ENCODE data around the gene TIA1. TPM values are rescaled to one million over a fixed set of nuclear protein-coding genes. Genes with fewer than 3 reads are reported as not detected.
"Not testable (repeated sequence)": the region's sequence is repeated elsewhere in the genome, so short reads cannot be mapped to it uniquely, and the experiment has no call there.

TIA1 gene
- total RNA-seq, 1 donor from 2014 or later: 94.8 TPM

DNA sequence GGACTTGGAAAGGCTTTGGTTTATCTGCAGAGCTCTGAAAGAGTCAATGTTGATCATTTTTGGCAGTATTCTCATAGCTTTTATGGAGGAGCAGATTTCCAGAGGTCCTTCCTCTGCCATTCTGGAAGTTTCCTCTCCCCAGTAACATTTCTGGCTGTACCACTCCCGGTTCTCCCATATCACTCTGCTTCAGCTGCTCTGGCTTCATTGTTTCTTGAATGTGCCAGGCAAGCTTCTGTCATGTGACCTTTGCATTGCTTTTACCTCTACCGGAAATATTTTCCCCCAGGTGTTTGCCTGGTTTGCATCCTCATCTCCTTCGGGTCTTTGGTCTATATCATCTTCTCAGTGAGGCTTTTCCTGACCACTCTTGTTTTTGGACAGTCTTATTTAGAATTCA, 21.9 kb upstream of the TIA1 start:
- Mint-ChIP-seq H3K9me3 (ENCODE audit: low read depth) (no peaks in the 10 kb centered on the region), H3K4me3 (ENCODE audit: unreplicated experiment) (no peak overlapping the region), H3K27me3 (ENCODE audit: low read depth) (no peaks in the 10 kb centered on the region), H3K27ac (ENCODE audit: unreplicated experiment) (no peak overlapping the region), H3K4me1 (ENCODE audit: low read depth) (no peaks in the 10 kb centered on the region), H3K36me3 (ENCODE audit: low read depth) (peaks cover 26% of the 10 kb centered on the region)
- TF ChIP-seq, protein P1, sequence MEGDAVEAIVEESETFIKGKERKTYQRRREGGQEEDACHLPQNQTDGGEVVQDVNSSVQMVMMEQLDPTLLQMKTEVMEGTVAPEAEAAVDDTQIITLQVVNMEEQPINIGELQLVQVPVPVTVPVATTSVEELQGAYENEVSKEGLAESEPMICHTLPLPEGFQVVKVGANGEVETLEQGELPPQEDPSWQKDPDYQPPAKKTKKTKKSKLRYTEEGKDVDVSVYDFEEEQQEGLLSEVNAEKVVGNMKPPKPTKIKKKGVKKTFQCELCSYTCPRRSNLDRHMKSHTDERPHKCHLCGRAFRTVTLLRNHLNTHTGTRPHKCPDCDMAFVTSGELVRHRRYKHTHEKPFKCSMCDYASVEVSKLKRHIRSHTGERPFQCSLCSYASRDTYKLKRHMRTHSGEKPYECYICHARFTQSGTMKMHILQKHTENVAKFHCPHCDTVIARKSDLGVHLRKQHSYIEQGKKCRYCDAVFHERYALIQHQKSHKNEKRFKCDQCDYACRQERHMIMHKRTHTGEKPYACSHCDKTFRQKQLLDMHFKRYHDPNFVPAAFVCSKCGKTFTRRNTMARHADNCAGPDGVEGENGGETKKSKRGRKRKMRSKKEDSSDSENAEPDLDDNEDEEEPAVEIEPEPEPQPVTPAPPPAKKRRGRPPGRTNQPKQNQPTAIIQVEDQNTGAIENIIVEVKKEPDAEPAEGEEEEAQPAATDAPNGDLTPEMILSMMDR (IDR thresholded peaks at IDR 0.05): no peak
- no peak for DNase-seq (ENCODE audit: low spot score)

DNA sequence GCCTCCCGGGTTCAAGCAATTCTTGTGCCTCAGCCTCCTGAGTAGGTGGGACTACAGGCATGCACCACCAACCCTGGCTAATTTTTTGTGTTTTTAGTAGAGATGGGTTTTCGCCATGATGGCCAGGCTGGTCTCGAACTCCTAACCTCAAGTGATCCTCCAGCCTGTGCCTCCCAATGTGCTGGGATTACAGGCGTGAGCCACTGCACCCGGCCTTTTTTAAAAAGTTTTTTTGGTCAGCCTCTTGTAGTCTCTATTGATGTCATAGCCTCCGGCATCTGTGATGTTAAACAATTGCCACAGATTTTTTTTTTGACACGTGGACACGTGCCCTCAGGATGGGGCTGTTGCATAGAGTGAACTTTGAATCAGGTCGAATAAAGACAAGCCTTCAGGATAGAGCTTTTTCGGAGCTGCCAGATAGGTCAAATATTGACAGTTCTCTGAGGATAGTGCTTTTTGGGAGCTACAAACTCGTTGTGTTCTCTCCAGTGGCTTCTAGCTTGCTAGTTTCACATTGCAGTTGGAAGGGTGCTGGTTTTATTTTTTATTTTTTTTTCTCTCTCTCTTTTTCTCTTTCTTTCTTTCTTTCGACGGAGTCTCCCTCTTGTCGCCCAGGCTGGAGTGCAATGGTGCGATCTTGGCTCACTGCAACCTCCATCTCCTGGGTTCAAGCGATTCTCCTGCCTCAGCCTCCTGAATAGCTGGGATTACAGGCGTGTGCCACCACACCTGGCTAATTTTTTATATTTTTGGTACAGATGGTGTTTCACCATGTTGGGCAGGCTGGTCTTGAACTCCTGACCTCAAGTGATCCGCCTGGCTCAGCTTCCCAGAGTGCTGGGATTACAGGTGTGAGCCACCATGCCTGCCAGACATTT, 21.2 kb upstream of the TIA1 start:
- H3K27me3 Mint-ChIP-seq (ENCODE audit: low read depth); H3K4me1 Mint-ChIP-seq (ENCODE audit: low read depth); H3K4me3 Mint-ChIP-seq (ENCODE audit: unreplicated experiment); H3K9me3 Mint-ChIP-seq (ENCODE audit: low read depth); DNase-seq (ENCODE audit: low spot score); H3K27ac Mint-ChIP-seq (ENCODE audit: unreplicated experiment): not testable (repeated sequence)
- peaks cover 24% of the 10 kb centered on the region for H3K36me3 Mint-ChIP-seq (ENCODE audit: low read depth)

DNA sequence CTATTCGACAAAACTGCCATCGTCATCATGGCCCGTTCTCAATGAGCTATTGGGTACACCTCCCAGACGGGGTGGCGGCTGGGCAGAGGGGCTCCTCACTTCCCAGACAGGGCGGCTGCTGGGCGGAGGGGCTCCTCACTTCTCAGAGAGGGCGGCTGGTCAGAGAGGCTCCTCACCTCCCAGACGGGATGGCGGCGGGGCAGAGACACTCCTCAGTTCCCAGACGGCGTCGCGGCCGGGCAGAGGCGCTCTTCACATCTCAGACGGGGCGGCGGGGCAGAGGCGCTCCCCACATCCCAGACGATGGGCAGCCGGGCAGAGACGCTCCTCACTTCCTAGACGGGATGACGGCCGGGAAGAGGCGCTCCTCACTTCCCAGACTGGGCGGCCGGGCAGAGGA, 18.5 kb upstream of the TIA1 start:
- peaks cover 24% of the 10 kb centered on the region for H3K36me3 Mint-ChIP-seq (ENCODE audit: low read depth)
- not testable (repeated sequence) for H3K9me3 Mint-ChIP-seq (ENCODE audit: low read depth); H3K27ac Mint-ChIP-seq (ENCODE audit: unreplicated experiment); H3K27me3 Mint-ChIP-seq (ENCODE audit: low read depth); H3K4me3 Mint-ChIP-seq (ENCODE audit: unreplicated experiment); DNase-seq (ENCODE audit: low spot score); H3K4me1 Mint-ChIP-seq (ENCODE audit: low read depth)

DNA sequence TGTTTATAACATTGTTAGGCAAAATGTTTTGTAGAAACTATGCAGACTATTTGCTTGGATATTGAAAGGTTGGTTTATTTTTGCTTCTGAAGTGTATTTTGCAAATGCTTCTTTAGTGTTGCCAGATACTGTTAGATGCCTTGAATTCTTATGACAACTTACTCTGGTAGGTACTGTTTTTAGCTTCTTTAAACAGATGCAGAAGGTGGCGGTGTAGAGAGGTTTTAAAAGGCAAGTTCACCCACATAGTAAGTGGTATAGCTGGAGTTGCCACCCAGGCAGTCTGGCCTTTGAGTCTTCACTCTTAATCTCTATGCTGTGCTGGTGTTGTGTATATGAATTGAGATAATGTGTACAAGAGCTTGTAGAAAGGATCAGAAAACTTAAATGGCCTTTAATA, 13.1 kb upstream of the TIA1 start:
- no peaks in the 10 kb centered on the region for H3K27me3 Mint-ChIP-seq (ENCODE audit: low read depth)
- no peaks in the 10 kb centered on the region for H3K9me3 Mint-ChIP-seq (ENCODE audit: low read depth)
- H3K4me1 Mint-ChIP-seq (ENCODE audit: low read depth): peaks cover 38% of the 10 kb centered on the region
- no peak overlapping the region for H3K4me3 Mint-ChIP-seq (ENCODE audit: unreplicated experiment)
- TF ChIP-seq, protein P1 (IDR thresholded peaks at IDR 0.05): no peak
- peaks cover 15% of the 10 kb centered on the region for H3K36me3 Mint-ChIP-seq (ENCODE audit: low read depth)
- no peak for DNase-seq (ENCODE audit: low spot score)
- peak overlapping the region; percentile 37 for H3K27ac Mint-ChIP-seq (ENCODE audit: unreplicated experiment)

DNA sequence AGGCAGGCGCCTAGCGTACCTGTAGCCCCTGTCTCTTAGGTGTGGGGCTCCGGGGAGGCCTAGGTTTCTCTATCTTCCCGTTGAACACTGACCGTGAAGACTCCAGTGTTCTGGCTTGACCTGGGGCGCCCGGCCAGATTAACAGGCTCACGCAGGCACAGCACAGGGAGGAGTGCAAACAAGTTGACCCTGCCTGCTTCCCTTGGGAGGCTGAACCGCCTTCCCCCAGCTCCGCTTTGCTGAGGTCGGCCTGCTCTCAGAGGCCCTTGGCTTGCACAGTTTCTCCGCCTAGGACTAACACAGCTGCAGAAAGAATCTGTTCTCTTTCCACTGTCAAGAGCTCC, 10.1 kb upstream of the TIA1 start:
- Mint-ChIP-seq H3K36me3 (ENCODE audit: low read depth) (peaks cover 4% of the 10 kb centered on the region), H3K9me3 (ENCODE audit: low read depth) (no peaks in the 10 kb centered on the region), H3K27ac (ENCODE audit: unreplicated experiment) (peak overlapping the region; percentile 77), H3K27me3 (ENCODE audit: low read depth) (no peaks in the 10 kb centered on the region), H3K4me1 (ENCODE audit: low read depth) (peaks cover 38% of the 10 kb centered on the region), H3K4me3 (ENCODE audit: unreplicated experiment) (peak overlapping the region; percentile 80)
- TF ChIP-seq, protein P1 (IDR thresholded peaks at IDR 0.05): no peak
- no peak for DNase-seq (ENCODE audit: low spot score)

DNA sequence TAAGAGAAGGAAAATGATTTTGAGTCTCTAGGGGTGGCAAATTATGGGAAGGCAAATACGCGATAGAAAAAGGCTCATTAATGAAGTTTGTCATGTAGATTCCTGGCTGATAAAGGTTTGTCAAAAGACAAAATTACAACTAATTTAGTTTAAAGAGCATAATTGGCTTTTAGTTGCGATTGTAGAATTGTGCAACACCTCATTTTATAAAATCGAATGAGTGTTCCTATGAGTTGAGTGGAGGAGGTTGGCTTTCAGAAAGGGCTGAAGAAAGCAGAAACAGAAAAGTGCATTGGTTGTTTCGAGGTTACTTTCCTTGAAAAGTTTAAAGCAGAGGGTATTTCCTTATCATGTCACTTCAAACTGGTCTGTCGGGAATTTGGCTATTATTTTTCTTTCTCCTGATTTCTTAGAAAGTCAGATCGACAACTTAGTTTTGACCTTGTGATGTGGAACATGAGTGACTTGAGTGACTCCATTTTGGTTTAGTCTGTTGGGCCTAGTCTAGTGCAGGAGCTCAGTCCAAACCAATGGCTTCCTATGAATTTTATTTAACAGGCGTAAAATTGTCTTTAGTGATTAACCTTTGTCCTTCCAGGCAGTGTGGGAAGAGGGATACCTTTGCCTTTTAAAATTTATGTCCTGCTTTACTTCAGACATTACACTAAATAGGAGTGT, 7.3 kb upstream of the TIA1 start:
- H3K4me3 Mint-ChIP-seq (ENCODE audit: unreplicated experiment): no peak overlapping the region

More for the DNA sequence above, 7.3 kb upstream of the TIA1 start:
- no peaks in the 10 kb centered on the region for H3K36me3 Mint-ChIP-seq (ENCODE audit: low read depth)
- no peak for DNase-seq (ENCODE audit: low spot score)
- no peaks in the 10 kb centered on the region for H3K27me3 Mint-ChIP-seq (ENCODE audit: low read depth)
- H3K9me3 Mint-ChIP-seq (ENCODE audit: low read depth): no peaks in the 10 kb centered on the region
- TF ChIP-seq, protein P1 (IDR thresholded peaks at IDR 0.05): no peak
- H3K4me1 Mint-ChIP-seq (ENCODE audit: low read depth): peaks cover 26% of the 10 kb centered on the region
- H3K27ac Mint-ChIP-seq (ENCODE audit: unreplicated experiment): no peak overlapping the region

All from chondrocyte (in vitro differentiated cells).